ENCODE results near the gene PRKX.

PRKX gene

GRCh38 chrX:3609810-3610209 lies 103.6 kb downstream of the PRKX start:
- TF ChIP-seq EZH2phosphoT487 (IDR thresholded peaks at IDR 0.05; ENCODE audit: borderline replicate concordance, low read length) = no peak
- TF ChIP-seq, protein P1, sequence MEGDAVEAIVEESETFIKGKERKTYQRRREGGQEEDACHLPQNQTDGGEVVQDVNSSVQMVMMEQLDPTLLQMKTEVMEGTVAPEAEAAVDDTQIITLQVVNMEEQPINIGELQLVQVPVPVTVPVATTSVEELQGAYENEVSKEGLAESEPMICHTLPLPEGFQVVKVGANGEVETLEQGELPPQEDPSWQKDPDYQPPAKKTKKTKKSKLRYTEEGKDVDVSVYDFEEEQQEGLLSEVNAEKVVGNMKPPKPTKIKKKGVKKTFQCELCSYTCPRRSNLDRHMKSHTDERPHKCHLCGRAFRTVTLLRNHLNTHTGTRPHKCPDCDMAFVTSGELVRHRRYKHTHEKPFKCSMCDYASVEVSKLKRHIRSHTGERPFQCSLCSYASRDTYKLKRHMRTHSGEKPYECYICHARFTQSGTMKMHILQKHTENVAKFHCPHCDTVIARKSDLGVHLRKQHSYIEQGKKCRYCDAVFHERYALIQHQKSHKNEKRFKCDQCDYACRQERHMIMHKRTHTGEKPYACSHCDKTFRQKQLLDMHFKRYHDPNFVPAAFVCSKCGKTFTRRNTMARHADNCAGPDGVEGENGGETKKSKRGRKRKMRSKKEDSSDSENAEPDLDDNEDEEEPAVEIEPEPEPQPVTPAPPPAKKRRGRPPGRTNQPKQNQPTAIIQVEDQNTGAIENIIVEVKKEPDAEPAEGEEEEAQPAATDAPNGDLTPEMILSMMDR (IDR thresholded peaks at IDR 0.05; ENCODE audit: low read depth, low read length, poor library complexity, severe bottlenecking) = no peak
- H3F3A ChIP-seq (ENCODE audit: control insufficient read depth, insufficient read depth) = no peaks in the 10 kb centered on the region
- no peaks in the 10 kb centered on the region for H3K9me3 ChIP-seq (ENCODE audit: control insufficient read depth, insufficient read depth, low read length)
- H3K27ac ChIP-seq (ENCODE audit: low read depth, low read length) = no peak overlapping the region
- H3K36me3 ChIP-seq (ENCODE audit: control insufficient read depth, low read length) = no peaks in the 10 kb centered on the region
- H3K4me3 ChIP-seq (ENCODE audit: low read length) = no peak overlapping the region
- H3K4me2 ChIP-seq (ENCODE audit: low read length) = no peak overlapping the region
- no peaks in the 10 kb centered on the region for H3K27me3 ChIP-seq (ENCODE audit: control insufficient read depth, low read length)
- no peaks in the 10 kb centered on the region for H3K4me1 ChIP-seq (ENCODE audit: control insufficient read depth, low read length)
- H3K9me2 ChIP-seq (replicated peaks; ENCODE audit: control insufficient read depth, low read length) = no peaks in the 10 kb centered on the region
- no peaks in the 10 kb centered on the region for H3K79me2 ChIP-seq (ENCODE audit: control insufficient read depth, low read length)
- no peaks in the 10 kb centered on the region for H4K20me1 ChIP-seq (ENCODE audit: control insufficient read depth, insufficient read depth, low read depth, low read length)

GRCh38 chrX:3603026-3603661 lies 110.3 kb downstream of the PRKX start:
- H3K4me2 ChIP-seq (ENCODE audit: low read length) = no peak overlapping the region
- H3K27ac ChIP-seq (ENCODE audit: low read depth, low read length) = no peak overlapping the region
- TF ChIP-seq, protein P1 (IDR thresholded peaks at IDR 0.05; ENCODE audit: low read depth, low read length, poor library complexity, severe bottlenecking) = no peak
- TF ChIP-seq EZH2phosphoT487 (IDR thresholded peaks at IDR 0.05; ENCODE audit: borderline replicate concordance, low read length) = no peak

DNA sequence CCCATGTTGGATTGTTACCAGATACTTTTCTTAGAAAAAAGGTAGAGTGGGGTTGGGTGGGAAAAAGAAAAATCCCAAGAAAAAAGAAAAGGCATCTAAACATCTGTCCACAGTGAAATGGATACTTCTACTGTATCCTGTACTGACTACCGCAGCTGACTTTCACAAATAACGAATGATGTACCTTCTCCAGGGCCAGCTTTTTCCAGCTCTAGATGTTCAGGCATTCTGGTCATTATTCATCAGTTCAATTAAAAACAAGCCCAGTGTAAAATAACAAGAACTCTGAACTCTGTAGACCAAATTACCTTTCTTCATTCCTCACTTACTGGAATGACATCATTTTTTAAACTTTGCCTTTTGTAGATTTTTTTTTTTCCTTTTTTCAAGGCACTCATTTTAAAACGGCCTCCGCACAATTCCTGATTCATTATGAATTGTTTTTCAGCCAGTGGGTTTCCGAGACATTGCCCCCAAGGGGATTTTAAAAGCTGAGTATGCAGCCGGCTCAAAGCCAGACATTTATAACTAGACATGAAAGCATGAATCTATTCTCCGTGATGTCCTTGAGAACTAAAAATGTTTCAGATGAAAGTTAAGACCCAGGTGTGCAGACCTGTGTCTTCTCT lies 113.5 kb downstream of the PRKX start:
- H3K27ac ChIP-seq (ENCODE audit: low read depth, low read length) = no peak overlapping the region
- H3F3A ChIP-seq (ENCODE audit: control insufficient read depth, insufficient read depth) = no peaks in the 10 kb centered on the region
- TF ChIP-seq EZH2phosphoT487 (IDR thresholded peaks at IDR 0.05; ENCODE audit: borderline replicate concordance, low read length) = no peak
- TF ChIP-seq, protein P1 (IDR thresholded peaks at IDR 0.05; ENCODE audit: low read depth, low read length, poor library complexity, severe bottlenecking) = no peak
- H3K79me2 ChIP-seq (ENCODE audit: control insufficient read depth, low read length) = no peaks in the 10 kb centered on the region
- H3K9me2 ChIP-seq (replicated peaks; ENCODE audit: control insufficient read depth, low read length) = no peaks in the 10 kb centered on the region
- no peaks in the 10 kb centered on the region for H3K4me1 ChIP-seq (ENCODE audit: control insufficient read depth, low read length)
- H3K36me3 ChIP-seq (ENCODE audit: control insufficient read depth, low read length) = no peaks in the 10 kb centered on the region
- no peaks in the 10 kb centered on the region for H3K9me3 ChIP-seq (ENCODE audit: control insufficient read depth, insufficient read depth, low read length)
- no peak overlapping the region for H3K4me3 ChIP-seq (ENCODE audit: low read length)
- H3K27me3 ChIP-seq (ENCODE audit: control insufficient read depth, low read length) = no peaks in the 10 kb centered on the region
- H3K4me2 ChIP-seq (ENCODE audit: low read length) = no peak overlapping the region
- no peaks in the 10 kb centered on the region for H4K20me1 ChIP-seq (ENCODE audit: control insufficient read depth, insufficient read depth, low read depth, low read length)

More at GRCh38 chrX:3603026-3603661, 110.3 kb downstream of the PRKX start:
- no peaks in the 10 kb centered on the region for H4K20me1 ChIP-seq (ENCODE audit: control insufficient read depth, insufficient read depth, low read depth, low read length)
- H3K9me3 ChIP-seq (ENCODE audit: control insufficient read depth, insufficient read depth, low read length) = no peaks in the 10 kb centered on the region
- H3K4me1 ChIP-seq (ENCODE audit: control insufficient read depth, low read length) = no peaks in the 10 kb centered on the region
- H3F3A ChIP-seq (ENCODE audit: control insufficient read depth, insufficient read depth) = no peaks in the 10 kb centered on the region
- no peaks in the 10 kb centered on the region for H3K79me2 ChIP-seq (ENCODE audit: control insufficient read depth, low read length)
- H3K9me2 ChIP-seq (replicated peaks; ENCODE audit: control insufficient read depth, low read length) = no peaks in the 10 kb centered on the region
- no peaks in the 10 kb centered on the region for H3K36me3 ChIP-seq (ENCODE audit: control insufficient read depth, low read length)
- no peaks in the 10 kb centered on the region for H3K27me3 ChIP-seq (ENCODE audit: control insufficient read depth, low read length)
- no peak overlapping the region for H3K4me3 ChIP-seq (ENCODE audit: low read length)

Data from DOHH2 (cell line).